ENCODE data around the gene OTOP2. TPM values are rescaled to one million over a fixed set of nuclear protein-coding genes. Genes with fewer than 3 reads are reported as not detected.
A peak's percentile ranks its signal among the peaks of the same experiment; 100 is the strongest.

The OTOP2 gene
- total and polyA plus RNA-seq, 9 of the 15 experiments (the other 6 are each of a cell fraction or from before 2014, with no cell fraction given), result 0.04 to 0.36 (median 0.14) TPM; not detected in 1

DNA sequence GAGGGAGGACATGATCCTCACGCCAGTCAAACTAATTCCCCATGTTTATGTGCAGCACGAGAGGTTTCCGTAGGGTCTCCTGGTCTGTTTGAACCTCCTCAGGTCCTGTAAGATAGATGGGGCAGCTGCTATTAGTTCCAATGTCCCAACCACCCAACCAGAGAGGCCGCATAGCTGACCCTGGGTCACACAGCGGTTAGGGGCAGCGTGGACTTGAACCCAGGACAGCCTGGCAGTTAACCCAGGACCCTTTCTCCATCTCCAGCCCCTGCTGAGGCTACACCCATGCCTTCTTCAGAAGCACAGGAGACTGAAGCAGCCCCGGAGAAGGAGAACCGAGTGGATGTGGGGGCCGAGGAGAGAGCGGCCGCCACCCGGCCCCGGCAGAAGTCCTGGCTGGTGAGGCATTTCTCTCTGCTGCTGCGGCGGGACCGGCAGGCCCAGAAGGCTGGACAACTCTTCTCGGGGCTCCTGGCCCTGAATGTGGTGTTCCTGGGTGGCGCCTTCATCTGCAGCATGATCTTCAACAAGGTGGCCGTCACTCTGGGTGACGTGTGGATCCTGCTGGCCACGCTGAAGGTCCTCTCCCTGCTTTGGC lies 17.2 kb downstream of the OTOP2 start:
- Histone ChIP-seq H3K27me3 (ENCODE audit: control insufficient read depth in 2 of 2, insufficient read depth in 2 of 2, low read length in 2 of 2) (peaks cover 32 to 57% of the 10 kb centered on the region in 2 experiments), H3K9me3 (replicated peaks; ENCODE audit: control insufficient read depth, insufficient read depth, low read depth, low read length) (no peaks in the 10 kb centered on the region), H3K4me3 (no peak overlapping the region), H3K27ac (ENCODE audit: extremely low read depth, low read depth, low read length) (no peak overlapping the region), H3K9ac (ENCODE audit: insufficient read depth in 1 of 2, low read depth in 2 of 2, low read length in 2 of 2) (no peak overlapping the region; a peak in 1 of 4 replicates), H3K4me2 (ENCODE audit: insufficient read depth, low read length) (no peak overlapping the region), H2AFZ (ENCODE audit: low read depth, low read length) (no peak overlapping the region), H4K20me1 (replicated peaks; ENCODE audit: control insufficient read depth, insufficient read depth, low read length) (0 out of 2 replicates have a peak, but pooled peaks cover 4% of the 10 kb centered on the region), H3K9me1 (ENCODE audit: control insufficient read depth, insufficient read depth, low read length) (no peaks in the 10 kb centered on the region), H3K79me2 (ENCODE audit: control insufficient read depth, insufficient read depth, low read length) (no peaks in the 10 kb centered on the region), H3K4me1 (replicated peaks in 1 of 2; ENCODE audit: control insufficient read depth in 2 of 2, insufficient read depth in 2 of 2, low read length in 2 of 2) (peaks cover 4 to 12% of the 10 kb centered on the region in 2 experiments; a peak in 4 of 5 replicates), H3K36me3 (ENCODE audit: control insufficient read depth, insufficient read depth, low read length) (no peaks in the 10 kb centered on the region)
- no peak for TF ChIP-seq E2F3 (CRISPR knock-in tag; IDR thresholded peaks at IDR 0.05)
- TF ChIP-seq ZFP36 (IDR thresholded peaks at IDR 0.05; ENCODE audit: low read depth, low read length, partially characterized antibody), result peak; percentile 40
- TF ChIP-seq, protein P1, sequence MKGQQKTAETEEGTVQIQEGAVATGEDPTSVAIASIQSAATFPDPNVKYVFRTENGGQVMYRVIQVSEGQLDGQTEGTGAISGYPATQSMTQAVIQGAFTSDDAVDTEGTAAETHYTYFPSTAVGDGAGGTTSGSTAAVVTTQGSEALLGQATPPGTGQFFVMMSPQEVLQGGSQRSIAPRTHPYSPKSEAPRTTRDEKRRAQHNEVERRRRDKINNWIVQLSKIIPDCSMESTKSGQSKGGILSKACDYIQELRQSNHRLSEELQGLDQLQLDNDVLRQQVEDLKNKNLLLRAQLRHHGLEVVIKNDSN (CRISPR knock-in tag; IDR thresholded peaks at IDR 0.05), result no peak
- TF ChIP-seq BCOR (IDR thresholded peaks at IDR 0.05), result 0 out of 2 replicates have a peak, but pooled peaks have one; percentile 27
- TF ChIP-seq RBM25 (IDR thresholded peaks at IDR 0.05; ENCODE audit: low read depth, low read length, severe bottlenecking), result peak; percentile 6
- TF ChIP-seq POLR3G (IDR thresholded peaks at IDR 0.05; ENCODE audit: extremely low read depth, insufficient read length, insufficient replicate concordance), result no peak
- intact Hi-C loops (cut with micrococcal nuclease) (no loop called here), in situ Hi-C loops (cut with MboI) (no loop called here)
- no peak for ATAC-seq
- no TSS peak for BruUV-seq (replicated peaks)
- no peak for DNase-seq (ENCODE audit: extremely low read depth in 1 of 4, low spot score in 3 of 4)
- FAIRE-seq, result no peak
- ChIA-PET POLR2A (no interaction called here), CTCF (ENCODE audit: low intra/inter-chr PET ratio) (no interaction called here)
- WGBS (ENCODE audit: insufficient coverage, low coverage, missing lambda C conversion rate), result 23% methylated on average over 13 of the region's 21 CpGs
